ENCODE measurements around the gene SLFN12L. TPM values are rescaled to one million over a fixed set of nuclear protein-coding genes. Genes with fewer than 3 reads are reported as not detected.
A peak's percentile ranks its signal among the peaks of the same experiment; 100 is the strongest.
"Not testable (repeated sequence)": the region's sequence is repeated elsewhere in the genome, so short reads cannot be mapped to it uniquely, and the experiment has no call there.

The SLFN12L gene
- total RNA-seq, 1 experiment from 2014 or later = not detected

DNA sequence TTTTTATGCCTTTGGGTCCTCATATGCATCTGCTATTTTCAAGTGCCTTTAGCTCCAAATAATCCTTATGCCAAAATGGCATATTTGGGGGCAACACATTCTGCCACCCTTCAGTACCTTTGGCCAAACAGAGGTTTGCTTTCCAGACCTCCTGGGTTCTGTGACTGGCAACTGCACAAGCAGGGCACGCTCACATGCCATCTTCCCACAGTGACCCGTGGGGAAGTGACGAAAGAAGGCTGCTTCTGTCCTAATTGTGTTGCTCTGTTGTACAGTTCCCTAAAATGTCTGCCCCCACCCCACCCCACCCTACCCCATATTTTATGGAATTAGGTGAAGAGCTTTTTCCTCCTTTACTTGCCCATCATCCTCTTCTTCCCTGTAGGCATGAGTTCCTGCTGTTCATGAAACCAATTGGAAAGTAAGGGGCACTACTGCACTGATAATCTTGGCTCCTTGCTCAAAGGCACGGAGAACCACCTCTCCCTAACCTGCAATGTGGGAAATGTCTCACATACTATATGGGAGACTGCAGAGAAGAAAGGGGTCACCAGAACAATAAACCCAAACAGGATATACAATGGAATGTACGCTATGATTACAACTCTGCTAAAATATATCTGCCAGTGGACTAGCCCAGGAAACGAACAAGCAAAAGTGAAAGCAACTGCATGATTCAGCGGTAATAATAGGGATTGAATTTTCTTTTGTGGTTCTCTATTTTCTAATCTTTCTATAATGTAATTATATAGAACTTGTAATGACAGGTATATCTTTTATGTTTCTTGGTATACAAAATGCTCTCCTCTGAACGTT, 3.3 kb upstream of the SLFN12L start:
- H3K9me3 ChIP-seq (ENCODE audit: low read length) = no peaks in the 10 kb centered on the region
- H3K4me1 ChIP-seq (ENCODE audit: low read length) = peaks cover 9% of the 10 kb centered on the region
- no peaks in the 10 kb centered on the region for H3K27me3 ChIP-seq (ENCODE audit: low read length)
- H3K4me3 ChIP-seq (ENCODE audit: low read length) = no peak overlapping the region
- DNase-seq = no peak
- H3K4me2 ChIP-seq (ENCODE audit: low read depth, low read length, poor library complexity, severe bottlenecking) = peak overlapping the region; percentile 41
- no peak overlapping the region for H3K9ac ChIP-seq (ENCODE audit: low read length)
- no peaks in the 10 kb centered on the region for H3K36me3 ChIP-seq (ENCODE audit: insufficient read depth, low read length)
- no peaks in the 10 kb centered on the region for H3K79me2 ChIP-seq (ENCODE audit: low read length)
- 0 out of 2 replicates have a peak overlapping the region, but pooled peaks have one; percentile 41 for H2AFZ ChIP-seq (ENCODE audit: low read length)
- H4K20me1 ChIP-seq (ENCODE audit: insufficient read depth, low read depth, low read length) = no peaks in the 10 kb centered on the region
- H3K27ac ChIP-seq (ENCODE audit: low read length) = no peak overlapping the region
- H3K9me2 ChIP-seq (replicated peaks; ENCODE audit: insufficient read depth, low read length) = no peaks in the 10 kb centered on the region

GRCh38 chr17:35539659-35540026, 2.2 kb upstream of the SLFN12L start:
- DNase-seq = no peak
- Histone ChIP-seq H3K4me3 (ENCODE audit: low read length) (no peak overlapping the region), H3K79me2 (ENCODE audit: low read length) (no peaks in the 10 kb centered on the region), H3K27ac (ENCODE audit: low read length) (no peak overlapping the region), H3K9me3 (ENCODE audit: low read length) (no peaks in the 10 kb centered on the region), H3K9me2 (replicated peaks; ENCODE audit: insufficient read depth, low read length) (no peaks in the 10 kb centered on the region), H2AFZ (ENCODE audit: low read length) (no peak overlapping the region), H3K4me2 (ENCODE audit: low read depth, low read length, poor library complexity, severe bottlenecking) (no peak overlapping the region), H3K36me3 (ENCODE audit: insufficient read depth, low read length) (no peaks in the 10 kb centered on the region), H3K4me1 (ENCODE audit: low read length) (peaks cover 9% of the 10 kb centered on the region), H4K20me1 (ENCODE audit: insufficient read depth, low read depth, low read length) (no peaks in the 10 kb centered on the region), H3K27me3 (ENCODE audit: low read length) (no peaks in the 10 kb centered on the region), H3K9ac (ENCODE audit: low read length) (no peak overlapping the region)

GRCh38 chr17:35536664-35537171, 760 bp downstream of the SLFN12L start:
- H3K4me3 ChIP-seq (ENCODE audit: low read length) = no peak overlapping the region
- H3K4me1 ChIP-seq (ENCODE audit: low read length) = peaks cover 9% of the 10 kb centered on the region
- no peaks in the 10 kb centered on the region for H3K9me2 ChIP-seq (replicated peaks; ENCODE audit: insufficient read depth, low read length)
- H3K9ac ChIP-seq (ENCODE audit: low read length) = no peak overlapping the region
- no peaks in the 10 kb centered on the region for H3K79me2 ChIP-seq (ENCODE audit: low read length)
- H4K20me1 ChIP-seq (ENCODE audit: insufficient read depth, low read depth, low read length) = no peaks in the 10 kb centered on the region
- H3K36me3 ChIP-seq (ENCODE audit: insufficient read depth, low read length) = no peaks in the 10 kb centered on the region
- H3K27ac ChIP-seq (ENCODE audit: low read length) = no peak overlapping the region
- no peak overlapping the region for H3K4me2 ChIP-seq (ENCODE audit: low read depth, low read length, poor library complexity, severe bottlenecking)
- H2AFZ ChIP-seq (ENCODE audit: low read length) = no peak overlapping the region
- DNase-seq = no peak
- H3K9me3 ChIP-seq (ENCODE audit: low read length) = no peaks in the 10 kb centered on the region
- H3K27me3 ChIP-seq (ENCODE audit: low read length) = no peaks in the 10 kb centered on the region

DNA sequence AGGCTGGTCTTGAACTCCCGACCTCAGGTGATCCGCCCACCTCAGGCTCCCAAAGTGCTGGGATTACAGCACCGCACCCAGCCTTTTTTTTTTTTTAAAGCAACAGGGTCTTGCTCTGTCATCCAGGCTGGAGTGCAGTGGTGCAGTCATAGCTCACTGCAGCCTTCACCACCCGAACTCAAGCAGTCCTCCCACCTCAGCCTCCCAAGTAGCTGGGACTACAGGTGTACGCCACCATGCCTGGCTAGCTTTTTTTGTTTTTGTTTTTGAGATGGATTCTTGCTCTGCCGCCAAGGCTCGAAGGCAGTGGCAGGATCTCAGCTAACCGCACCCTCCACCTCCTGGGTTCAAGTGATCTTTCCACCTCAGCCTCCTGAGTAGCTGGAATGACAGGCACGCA, 2.1 kb downstream of the SLFN12L start:
- not testable (repeated sequence) for H3K4me3 ChIP-seq (ENCODE audit: low read length); H3K9ac ChIP-seq (ENCODE audit: low read length); H4K20me1 ChIP-seq (ENCODE audit: insufficient read depth, low read depth, low read length); H2AFZ ChIP-seq (ENCODE audit: low read length); H3K4me1 ChIP-seq (ENCODE audit: low read length); H3K36me3 ChIP-seq (ENCODE audit: insufficient read depth, low read length); H3K79me2 ChIP-seq (ENCODE audit: low read length); H3K27ac ChIP-seq (ENCODE audit: low read length); DNase-seq; H3K9me3 ChIP-seq (ENCODE audit: low read length); H3K4me2 ChIP-seq (ENCODE audit: low read depth, low read length, poor library complexity, severe bottlenecking); H3K9me2 ChIP-seq (replicated peaks; ENCODE audit: insufficient read depth, low read length); H3K27me3 ChIP-seq (ENCODE audit: low read length)

DNA sequence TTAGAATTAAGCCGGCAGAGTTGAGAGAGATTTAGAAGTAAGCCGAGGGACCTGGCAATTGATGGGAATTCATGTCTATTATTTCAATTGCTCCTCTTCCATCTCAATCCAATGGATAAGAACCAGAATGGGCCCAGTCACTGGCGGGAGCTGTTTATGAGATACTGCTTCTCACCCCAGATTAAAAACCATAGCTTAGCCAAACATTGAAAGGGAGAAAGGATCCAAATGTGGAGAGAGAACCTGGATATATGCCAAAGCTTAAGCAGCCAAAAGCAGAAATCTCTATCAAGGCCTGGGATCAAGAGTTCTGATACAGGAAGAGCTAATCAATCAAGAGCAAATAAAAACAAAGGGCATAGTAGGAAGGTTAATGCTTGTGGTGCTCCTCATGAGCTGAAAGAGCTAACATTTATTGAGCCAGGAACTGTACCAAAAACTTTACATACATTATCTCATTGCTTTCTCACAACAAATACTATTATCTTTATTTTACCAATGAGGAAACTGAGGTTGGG, 2.8 kb downstream of the SLFN12L start:
- Histone ChIP-seq H3K4me3 (ENCODE audit: low read length) (no peak overlapping the region), H3K36me3 (ENCODE audit: insufficient read depth, low read length) (no peaks in the 10 kb centered on the region), H2AFZ (ENCODE audit: low read length) (no peak overlapping the region), H4K20me1 (ENCODE audit: insufficient read depth, low read depth, low read length) (no peaks in the 10 kb centered on the region), H3K4me2 (ENCODE audit: low read depth, low read length, poor library complexity, severe bottlenecking) (no peak overlapping the region), H3K4me1 (ENCODE audit: low read length) (peaks cover 1% of the 10 kb centered on the region; the same call in 1 of the 2 replicates), H3K9me2 (replicated peaks; ENCODE audit: insufficient read depth, low read length) (no peaks in the 10 kb centered on the region), H3K9me3 (ENCODE audit: low read length) (no peaks in the 10 kb centered on the region), H3K27ac (ENCODE audit: low read length) (no peak overlapping the region), H3K79me2 (ENCODE audit: low read length) (no peaks in the 10 kb centered on the region), H3K27me3 (ENCODE audit: low read length) (no peaks in the 10 kb centered on the region), H3K9ac (ENCODE audit: low read length) (no peak overlapping the region)
- DNase-seq = no peak

DNA sequence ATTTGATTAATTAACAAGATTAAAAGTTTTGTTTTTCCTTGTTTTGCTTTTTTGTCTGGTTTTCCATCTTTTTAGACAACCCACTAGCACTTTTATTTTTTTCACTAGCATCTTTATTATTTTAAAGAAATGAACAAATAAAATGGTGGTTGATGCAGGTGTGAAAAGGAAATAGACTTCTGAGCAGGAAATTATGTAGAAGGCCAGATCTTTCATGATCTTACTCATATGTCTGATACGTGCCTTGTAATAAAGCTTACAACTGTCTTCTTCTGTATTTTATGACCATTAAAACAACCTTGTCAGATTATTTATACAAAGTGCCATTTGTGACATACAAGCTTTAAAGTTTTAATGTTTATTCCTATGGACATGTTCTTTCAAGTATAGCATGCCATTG, 6.3 kb downstream of the SLFN12L start:
- DNase-seq = no peak
- no peaks in the 10 kb centered on the region for H3K9me3 ChIP-seq (ENCODE audit: low read length)
- no peaks in the 10 kb centered on the region for H3K36me3 ChIP-seq (ENCODE audit: insufficient read depth, low read length)
- no peak overlapping the region for H3K4me2 ChIP-seq (ENCODE audit: low read depth, low read length, poor library complexity, severe bottlenecking)
- H3K27ac ChIP-seq (ENCODE audit: low read length) = no peak overlapping the region
- H2AFZ ChIP-seq (ENCODE audit: low read length) = no peak overlapping the region
- H3K27me3 ChIP-seq (ENCODE audit: low read length) = no peaks in the 10 kb centered on the region
- H3K79me2 ChIP-seq (ENCODE audit: low read length) = no peaks in the 10 kb centered on the region
- no peaks in the 10 kb centered on the region for H4K20me1 ChIP-seq (ENCODE audit: insufficient read depth, low read depth, low read length)
- no peaks in the 10 kb centered on the region for H3K9me2 ChIP-seq (replicated peaks; ENCODE audit: insufficient read depth, low read length)
- no peak overlapping the region for H3K9ac ChIP-seq (ENCODE audit: low read length)
- no peaks in the 10 kb centered on the region for H3K4me1 ChIP-seq (ENCODE audit: low read length)
- no peak overlapping the region for H3K4me3 ChIP-seq (ENCODE audit: low read length)

- Histone ChIP-seq H3K79me2 (ENCODE audit: low read length) (no peaks in the 10 kb centered on the region), H3K9me2 (replicated peaks; ENCODE audit: insufficient read depth, low read length) (no peaks in the 10 kb centered on the region), H3K27ac (ENCODE audit: low read length) (no peak overlapping the region), H3K4me1 (ENCODE audit: low read length) (no peaks in the 10 kb centered on the region), H3K36me3 (ENCODE audit: insufficient read depth, low read length) (no peaks in the 10 kb centered on the region), H3K4me3 (ENCODE audit: low read length) (no peak overlapping the region), H3K27me3 (ENCODE audit: low read length) (no peaks in the 10 kb centered on the region), H3K4me2 (ENCODE audit: low read depth, low read length, poor library complexity, severe bottlenecking) (no peak overlapping the region), H3K9me3 (ENCODE audit: low read length) (no peaks in the 10 kb centered on the region), H4K20me1 (ENCODE audit: insufficient read depth, low read depth, low read length) (no peaks in the 10 kb centered on the region), H3K9ac (ENCODE audit: low read length) (no peak overlapping the region), H2AFZ (ENCODE audit: low read length) (no peak overlapping the region)
- no peak for DNase-seq
Observed at GRCh38 chr17:35529866-35530265, 7.6 kb downstream of the SLFN12L start.

GRCh38 chr17:35529326-35529725, 8.2 kb downstream of the SLFN12L start:
- H3K9ac ChIP-seq (ENCODE audit: low read length); H3K4me1 ChIP-seq (ENCODE audit: low read length); H3K4me2 ChIP-seq (ENCODE audit: low read depth, low read length, poor library complexity, severe bottlenecking); H3K9me2 ChIP-seq (replicated peaks; ENCODE audit: insufficient read depth, low read length); H3K79me2 ChIP-seq (ENCODE audit: low read length); H3K36me3 ChIP-seq (ENCODE audit: insufficient read depth, low read length); DNase-seq; H3K27ac ChIP-seq (ENCODE audit: low read length); H3K9me3 ChIP-seq (ENCODE audit: low read length); H2AFZ ChIP-seq (ENCODE audit: low read length); H4K20me1 ChIP-seq (ENCODE audit: insufficient read depth, low read depth, low read length); H3K4me3 ChIP-seq (ENCODE audit: low read length); H3K27me3 ChIP-seq (ENCODE audit: low read length): not testable (repeated sequence)
